ENCODE data around the gene NRXN3. TPM values are rescaled to one million over a fixed set of nuclear protein-coding genes. Genes with fewer than 3 reads are reported as not detected.

Gene NRXN3
- total and polyA plus RNA-seq, 2 of the 13 experiments (the other 11 are each of a cell fraction or from before 2014, with no cell fraction given) = 0.03 TPM; not detected in 1

- H4K20me1 ChIP-seq (ENCODE audit: insufficient read depth, low read length) = no peaks in the 10 kb centered on the region
Measured at GRCh38 chr14:79318371-79318770, 1148.2 kb downstream of the NRXN3 start.

More at GRCh38 chr14:79318371-79318770, 1148.2 kb downstream of the NRXN3 start:
- CTCF ChIA-PET (ENCODE audit: low intra/inter-chr PET ratio, low total read pairs) = no interaction called here
- no peaks in the 10 kb centered on the region for H3K27me3 ChIP-seq (ENCODE audit: control insufficient read depth in 1 of 2, insufficient read depth in 2 of 2, low read length in 2 of 2)
- H3K9me3 ChIP-seq (ENCODE audit: low read length) = peaks cover 64% of the 10 kb centered on the region
- DNase-seq (ENCODE audit: low spot score) = no peak
- no peaks in the 10 kb centered on the region for H3K36me3 ChIP-seq (replicated peaks in 1 of 2; ENCODE audit: control insufficient read depth in 1 of 2, insufficient read depth in 2 of 2, low read length in 2 of 2)
- POLR2A ChIA-PET = no interaction called here
- TF ChIP-seq AHR (CRISPR knock-in tag; IDR thresholded peaks at IDR 0.05) (no peak), ZMAT5 (CRISPR knock-in tag; IDR thresholded peaks at IDR 0.05; ENCODE audit: borderline replicate concordance, low read depth) (no peak), RBM22 (optimal IDR thresholded peaks at IDR 0.05; ENCODE audit: low read length) (no peak), KLF13 (CRISPR knock-in tag; IDR thresholded peaks at IDR 0.05) (no peak), LRRFIP1 (CRISPR knock-in tag; conservative IDR thresholded peaks at IDR 0.05) (no peak)
- no peaks in the 10 kb centered on the region for H3K4me1 ChIP-seq (ENCODE audit: insufficient read depth, low read length)
- in situ Hi-C loops (cut with HindIII; ENCODE audit: extremely low pct_ligation_motif_present, low pct_unique_long_range_greater_than_20kb) (no loop called here), intact Hi-C loops (cut with micrococcal nuclease; ENCODE audit: unreplicated experiment) (no loop called here)
- ATAC-seq = no peak
- H3K79me2 ChIP-seq (ENCODE audit: insufficient read depth, low read length) = no peaks in the 10 kb centered on the region
- H3K4me3 ChIP-seq (replicated peaks in 1 of 3; ENCODE audit: insufficient read depth in 1 of 3, low read depth in 2 of 3, low read length in 3 of 3) = no peak overlapping the region
- no TSS peak for BruUV-seq (replicated peaks)
- FAIRE-seq = no peak
- no peak overlapping the region for H2AFZ ChIP-seq (ENCODE audit: low read length)
- no peak overlapping the region for H3K27ac ChIP-seq (ENCODE audit: extremely low read length, insufficient read depth, low read length)
- H3K4me2 ChIP-seq (ENCODE audit: low read depth, low read length) = no peak overlapping the region
- no peak overlapping the region for H3K9ac ChIP-seq (ENCODE audit: insufficient read depth, low read depth, low read length)
- WGBS (ENCODE audit: low lambda C conversion rate) = 34% methylated on average over 7 of the region's 7 CpGs

All from HepG2 (cell line).